Activated B cell treated with CpG ODN at 0.5 μM for 24 hours (primary cell): ENCODE results near the gene LMOD1. TPM values are rescaled to one million over a fixed set of nuclear protein-coding genes. Genes with fewer than 3 reads are reported as not detected.

Experiments used
- ATAC-seq: fragments of 200-7000 bp; cut with Tn5 transposase; one replicate; pipeline ENCODE4 v1.10.0; 2021; ENCODE audit warnings: low read depth, mild to moderate bottlenecking, moderate library complexity
- CTCF ChIA-PET: fragments of 350-600 bp; sonication (Branson Sonifier 250); formaldehyde crosslinking; loops from one replicate; lab custom pipeline; 2021; ENCODE audit warnings: antibody characterized with exemption; lab: Charles Lee
- POLR2A ChIA-PET: fragments of 350-600 bp; sonication (Branson Sonifier 250); formaldehyde crosslinking; loops from one replicate; lab custom pipeline; 2021; ENCODE audit warnings: antibody characterized with exemption; lab: Charles Lee
- DNase-seq: peaks from one replicate; pipeline ENCODE4 v3.0.0; 2022
- H3K27ac Mint-ChIP-seq: one replicate; pipeline ENCODE4 v1.8.0; 2020; ENCODE audit warnings: mixed read lengths
- H3K27me3 Mint-ChIP-seq: one replicate; pipeline ENCODE4 v1.8.0; 2021; ENCODE audit warnings: mixed read lengths
- H3K36me3 Mint-ChIP-seq: one replicate; pipeline ENCODE4 v1.8.0; 2021; ENCODE audit warnings: low read depth, mixed read lengths
- H3K4me1 Mint-ChIP-seq: one replicate; pipeline ENCODE4 v1.8.0; 2021; ENCODE audit warnings: mixed read lengths
- H3K4me3 Mint-ChIP-seq: one replicate; pipeline ENCODE4 v1.8.0; 2020; ENCODE audit warnings: mild to moderate bottlenecking, mixed read lengths
- H3K9me3 Mint-ChIP-seq: one replicate; pipeline ENCODE4 v1.8.0; 2020; ENCODE audit warnings: mixed read lengths
- CTCF ChIP-seq: fragments of 200-600 bp; IDR thresholded peaks from one replicate; pipeline ENCODE4 v1.8.0; 2022; ENCODE audit warnings: antibody characterized with exemption, mild to moderate bottlenecking
- intact Hi-C: fragments of 100-400 bp; cut with micrococcal nuclease; formaldehyde crosslinking; loops from one replicate; pipeline ENCODE4 v1.15.1; 2024
- total RNA-seq: library from RNA; stranded (reverse); gene quantifications from 2 replicates; pipeline ENCODE4 v1.2.3, GENCODE V29; 2022

The LMOD1 gene
- total RNA-seq, 1 donor from 2014 or later, result not detected

- no peak for DNase-seq
- intact Hi-C loops, result no loop called here
- Mint-ChIP-seq H3K4me1 (peaks cover 6% of the 10 kb centered on the region), H3K27ac (no peak overlapping the region), H3K36me3 (no peaks in the 10 kb centered on the region), H3K27me3 (peaks cover 37% of the 10 kb centered on the region), H3K4me3 (no peak overlapping the region), H3K9me3 (no peaks in the 10 kb centered on the region)
- ChIA-PET POLR2A (no interaction called here), CTCF (interaction anchor here (0.9 to 3.4 kb wide), 4 partner anchors 13 to 241 kb away, joined by 3 to 34 read pairs (median 12); no protein-coding TSS in a partner anchor)
- no peak for ATAC-seq
- no peak for TF ChIP-seq CTCF
Measured at GRCh38 chr1:201894343-201895119, 51.8 kb downstream of the LMOD1 start.

GRCh38 chr1:201893431-201893830 lies 52.9 kb downstream of the LMOD1 start:
- no peak for ATAC-seq
- Mint-ChIP-seq H3K4me3 (no peak overlapping the region), H3K27me3 (peaks cover 38% of the 10 kb centered on the region), H3K9me3 (no peaks in the 10 kb centered on the region), H3K4me1 (peaks cover 11% of the 10 kb centered on the region), H3K27ac (no peak overlapping the region), H3K36me3 (no peaks in the 10 kb centered on the region)
- CTCF ChIA-PET, result interaction anchor here (0.8 kb wide), 1 partner anchor 26 kb away, joined by 3 read pairs; no protein-coding TSS in a partner anchor
- no peak for TF ChIP-seq CTCF
- no peak for DNase-seq
- POLR2A ChIA-PET, result no interaction called here
- intact Hi-C loops, result no loop called here

GRCh38 chr1:201892211-201892610 lies 54.1 kb downstream of the LMOD1 start:
- Mint-ChIP-seq H3K27ac (no peak overlapping the region), H3K9me3 (no peaks in the 10 kb centered on the region), H3K27me3 (peaks cover 47% of the 10 kb centered on the region), H3K4me1 (peaks cover 11% of the 10 kb centered on the region), H3K36me3 (no peaks in the 10 kb centered on the region), H3K4me3 (no peak overlapping the region)
- no peak for DNase-seq
- ATAC-seq, result no peak
- ChIA-PET CTCF (no interaction called here), POLR2A (no interaction called here)
- intact Hi-C loops, result no loop called here
- TF ChIP-seq CTCF, result no peak

- H3K27me3 Mint-ChIP-seq, result peaks cover 53% of the 10 kb centered on the region
- H3K4me3 Mint-ChIP-seq, result no peak overlapping the region
- ChIA-PET POLR2A (no interaction called here), CTCF (no interaction called here)
- no peaks in the 10 kb centered on the region for H3K9me3 Mint-ChIP-seq
- H3K27ac Mint-ChIP-seq, result no peak overlapping the region
- intact Hi-C loops, result no loop called here
- H3K36me3 Mint-ChIP-seq, result no peaks in the 10 kb centered on the region
- no peak for TF ChIP-seq CTCF
- peaks cover 11% of the 10 kb centered on the region for H3K4me1 Mint-ChIP-seq
- DNase-seq (no peak), ATAC-seq (no peak)
Measured at GRCh38 chr1:201891451-201892045, 54.8 kb downstream of the LMOD1 start.

GRCh38 chr1:201890806-201891450 lies 55.4 kb downstream of the LMOD1 start:
- Mint-ChIP-seq H3K36me3 (no peaks in the 10 kb centered on the region), H3K27ac (no peak overlapping the region), H3K27me3 (peaks cover 56% of the 10 kb centered on the region), H3K4me3 (no peak overlapping the region), H3K9me3 (no peaks in the 10 kb centered on the region), H3K4me1 (peaks cover 8% of the 10 kb centered on the region)
- ChIA-PET POLR2A (no interaction called here), CTCF (no interaction called here)
- intact Hi-C loops, result no loop called here
- no peak for DNase-seq
- TF ChIP-seq CTCF, result no peak
- ATAC-seq, result no peak
